Activated naive CD4-positive, alpha-beta T cell treated with anti-CD3 and anti-CD28 coated beads, Interleukin-2, amount 50 U/mL, for 24 hours (primary cell): ENCODE data around the gene WDR82.

Source experiments
- H3K27ac Mint-ChIP-seq: one replicate; pipeline ENCODE4 v1.8.0; 2021; ENCODE audit warnings: mild to moderate bottlenecking, mixed read lengths
- H3K27me3 Mint-ChIP-seq: one replicate; pipeline ENCODE4 v1.8.0; 2021; ENCODE audit warnings: mixed read lengths
- H3K36me3 Mint-ChIP-seq: one replicate; pipeline ENCODE4 v1.8.0; 2021; ENCODE audit warnings: mixed read lengths
- H3K4me1 Mint-ChIP-seq: one replicate; pipeline ENCODE4 v1.8.0; 2021; ENCODE audit warnings: mixed read lengths
- H3K4me3 Mint-ChIP-seq: one replicate; pipeline ENCODE4 v1.8.0; 2021; ENCODE audit warnings: mild to moderate bottlenecking, mixed read lengths
- H3K9me3 Mint-ChIP-seq: one replicate; pipeline ENCODE4 v1.8.0; 2021; ENCODE audit warnings: mixed read lengths

WDR82 gene, protein sequence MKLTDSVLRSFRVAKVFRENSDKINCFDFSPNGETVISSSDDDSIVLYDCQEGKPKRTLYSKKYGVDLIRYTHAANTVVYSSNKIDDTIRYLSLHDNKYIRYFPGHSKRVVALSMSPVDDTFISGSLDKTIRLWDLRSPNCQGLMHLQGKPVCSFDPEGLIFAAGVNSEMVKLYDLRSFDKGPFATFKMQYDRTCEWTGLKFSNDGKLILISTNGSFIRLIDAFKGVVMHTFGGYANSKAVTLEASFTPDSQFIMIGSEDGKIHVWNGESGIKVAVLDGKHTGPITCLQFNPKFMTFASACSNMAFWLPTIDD

DNA sequence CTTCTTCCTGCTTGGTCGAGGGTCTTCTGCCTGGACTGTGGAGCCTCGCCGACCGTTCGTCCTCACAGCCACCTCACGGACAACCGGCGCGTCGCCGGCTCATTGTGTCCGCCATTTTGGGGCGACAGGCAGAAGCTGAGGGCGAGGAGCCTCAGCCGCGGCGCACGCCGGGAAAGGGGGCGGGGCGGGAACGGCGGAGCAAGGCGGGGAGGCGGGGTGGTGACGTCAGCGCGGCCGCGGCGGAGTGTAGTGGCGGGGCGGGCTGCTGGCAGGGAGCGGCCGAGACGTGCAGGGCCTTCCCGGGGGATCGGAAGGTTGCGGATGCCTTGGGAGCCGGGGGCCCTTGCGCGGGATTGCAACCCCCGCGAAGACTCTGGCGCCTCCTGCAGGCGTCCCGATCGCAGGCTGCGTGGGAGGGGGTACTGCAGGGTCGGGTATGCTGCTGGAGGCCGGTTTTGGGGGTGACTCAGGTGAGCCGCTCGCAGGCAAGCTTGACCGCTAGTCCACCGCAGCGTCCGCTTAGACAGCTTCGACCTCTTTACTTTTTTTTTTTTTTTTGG lies at the start of gene WDR82:
Gene WDR82, minus strand, starts transcription at position 140 of the 560 bp plus-strand sequence. CDS start 288 bp downstream, outside the sequence.
- H3K27me3 Mint-ChIP-seq: no peaks in the 10 kb centered on the region
- H3K4me1 Mint-ChIP-seq: peaks cover 65% of the 10 kb centered on the region
- peak within 1 kb of the TSS; percentile 99 for H3K4me3 Mint-ChIP-seq
- peaks cover 18% of the 10 kb centered on the region for H3K36me3 Mint-ChIP-seq
- no peaks in the 10 kb centered on the region for H3K9me3 Mint-ChIP-seq
- H3K27ac Mint-ChIP-seq: peak within 1 kb of the TSS; percentile 99

GRCh38 chr3:52327486-52328290 lies 49.2 kb upstream of the WDR82 start:
- no peaks in the 10 kb centered on the region for H3K27me3 Mint-ChIP-seq
- no peak overlapping the region for H3K4me3 Mint-ChIP-seq
- H3K4me1 Mint-ChIP-seq: no peaks in the 10 kb centered on the region
- H3K36me3 Mint-ChIP-seq: no peaks in the 10 kb centered on the region
- no peak overlapping the region for H3K27ac Mint-ChIP-seq
- no peaks in the 10 kb centered on the region for H3K9me3 Mint-ChIP-seq

DNA sequence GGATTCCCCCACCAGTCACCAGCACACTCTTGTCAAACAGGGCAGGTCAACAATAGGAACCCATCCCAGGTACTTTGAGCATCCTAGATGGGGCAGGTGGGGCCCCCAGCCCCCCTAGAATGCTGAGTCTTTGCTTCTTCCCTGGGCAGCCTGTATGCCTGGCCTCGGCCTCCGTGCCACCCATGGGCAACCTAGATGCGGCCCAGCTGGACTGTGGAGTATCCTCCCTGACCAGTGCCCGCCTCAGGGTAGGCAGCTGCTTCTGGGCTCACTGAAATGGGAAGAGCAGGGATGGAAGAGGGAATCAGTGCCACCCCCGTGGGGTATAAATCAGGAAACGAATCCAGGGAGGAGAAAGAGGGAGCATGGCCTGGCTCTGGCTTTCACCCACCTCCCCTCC lies 48.5 kb upstream of the WDR82 start:
- H3K36me3 Mint-ChIP-seq: no peaks in the 10 kb centered on the region
- H3K4me1 Mint-ChIP-seq: no peaks in the 10 kb centered on the region
- no peaks in the 10 kb centered on the region for H3K9me3 Mint-ChIP-seq
- no peak overlapping the region for H3K27ac Mint-ChIP-seq
- H3K4me3 Mint-ChIP-seq: no peak overlapping the region
- H3K27me3 Mint-ChIP-seq: no peaks in the 10 kb centered on the region

DNA sequence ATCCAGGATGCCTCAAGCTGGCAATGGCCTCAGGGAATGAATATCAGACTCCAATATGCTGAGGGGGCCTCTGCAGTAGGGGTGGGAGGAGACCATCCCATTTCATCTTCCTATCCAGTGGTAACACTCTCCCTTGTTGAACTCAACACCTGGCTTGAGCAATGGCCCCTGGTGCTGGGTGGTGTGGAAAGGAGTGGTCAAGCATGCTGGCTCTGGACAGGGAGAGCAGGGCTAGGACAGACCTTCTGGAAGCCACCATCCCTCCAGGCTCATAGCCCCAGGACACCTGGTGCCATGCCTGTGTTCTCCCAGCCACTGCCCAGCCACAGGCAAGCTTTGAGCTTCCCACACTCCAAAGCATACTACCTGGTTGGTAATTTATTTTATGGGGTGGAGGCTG lies 47.2 kb upstream of the WDR82 start:
- Mint-ChIP-seq H3K4me1 (no peaks in the 10 kb centered on the region), H3K36me3 (no peaks in the 10 kb centered on the region), H3K27ac (no peak overlapping the region), H3K4me3 (no peak overlapping the region), H3K27me3 (no peaks in the 10 kb centered on the region), H3K9me3 (no peaks in the 10 kb centered on the region)

GRCh38 chr3:52324676-52325075 lies 46.2 kb upstream of the WDR82 start:
- Mint-ChIP-seq H3K4me1 (no peaks in the 10 kb centered on the region), H3K9me3 (no peaks in the 10 kb centered on the region), H3K27me3 (no peaks in the 10 kb centered on the region), H3K27ac (no peak overlapping the region), H3K4me3 (no peak overlapping the region), H3K36me3 (no peaks in the 10 kb centered on the region)

DNA sequence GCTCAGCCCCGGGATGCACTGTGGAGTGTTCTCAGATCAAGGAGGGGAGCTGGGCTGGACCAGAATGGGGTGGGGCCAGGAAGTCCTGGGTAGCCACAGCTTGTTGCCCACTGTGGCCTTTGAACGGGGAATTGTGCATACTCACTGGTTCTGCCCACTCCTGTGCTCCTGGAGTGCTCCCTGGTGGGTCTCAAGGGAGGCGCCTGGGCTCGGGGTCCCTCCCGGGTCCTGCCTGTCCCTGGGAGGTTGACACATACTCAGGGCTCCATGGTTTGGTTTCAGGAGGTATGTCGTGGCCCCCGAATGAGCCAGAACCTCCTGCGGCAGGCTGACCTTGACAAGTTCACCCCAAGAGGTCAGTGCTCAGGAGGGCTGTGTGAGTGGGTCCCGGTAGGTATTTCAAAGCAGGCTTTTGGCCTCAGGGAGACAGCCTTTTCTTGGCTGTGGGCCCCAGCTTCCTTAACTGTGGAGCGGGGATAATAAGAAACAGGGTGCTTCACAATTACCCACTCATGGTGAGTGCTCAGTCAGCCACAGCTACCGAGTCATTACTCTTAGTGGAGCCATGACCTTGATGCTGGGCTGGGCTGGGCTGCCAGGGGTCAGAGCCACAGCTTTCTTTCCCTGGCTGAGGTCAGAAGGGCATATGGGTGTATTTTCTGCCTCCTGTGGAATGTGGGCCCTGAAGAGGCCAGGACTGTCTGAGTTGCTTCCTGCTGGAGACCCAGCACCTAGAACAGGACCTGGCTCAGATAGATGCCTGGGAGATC lies 45.3 kb upstream of the WDR82 start:
- H3K36me3 Mint-ChIP-seq: no peaks in the 10 kb centered on the region
- no peaks in the 10 kb centered on the region for H3K4me1 Mint-ChIP-seq
- no peak overlapping the region for H3K4me3 Mint-ChIP-seq
- no peak overlapping the region for H3K27ac Mint-ChIP-seq
- H3K9me3 Mint-ChIP-seq: no peaks in the 10 kb centered on the region
- H3K27me3 Mint-ChIP-seq: no peaks in the 10 kb centered on the region

DNA sequence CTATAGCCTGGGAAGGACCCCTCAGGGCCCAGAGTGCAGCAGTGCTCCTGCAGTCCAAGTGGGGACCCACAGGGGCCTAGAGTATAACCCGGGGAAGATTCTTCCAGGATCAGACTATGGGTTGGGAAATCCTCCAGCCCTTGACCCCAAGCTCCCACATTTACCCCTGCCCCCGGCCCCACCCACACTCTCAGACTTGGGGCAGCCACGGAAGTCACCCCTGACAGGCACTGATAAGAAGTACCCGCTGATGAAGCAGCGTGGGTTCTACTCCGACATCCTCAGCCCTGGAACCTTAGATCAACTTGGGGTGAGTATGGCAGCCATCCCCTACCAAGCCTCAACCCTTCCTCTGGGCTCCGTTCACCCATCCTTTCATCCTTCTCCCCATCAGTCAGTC lies 44.0 kb upstream of the WDR82 start:
- H3K9me3 Mint-ChIP-seq: no peaks in the 10 kb centered on the region
- no peak overlapping the region for H3K27ac Mint-ChIP-seq
- H3K27me3 Mint-ChIP-seq: no peaks in the 10 kb centered on the region
- peaks cover 5% of the 10 kb centered on the region for H3K4me1 Mint-ChIP-seq
- no peak overlapping the region for H3K4me3 Mint-ChIP-seq
- no peaks in the 10 kb centered on the region for H3K36me3 Mint-ChIP-seq

- H3K27ac Mint-ChIP-seq: no peak overlapping the region
- H3K36me3 Mint-ChIP-seq: no peaks in the 10 kb centered on the region
- no peaks in the 10 kb centered on the region for H3K9me3 Mint-ChIP-seq
- H3K4me1 Mint-ChIP-seq: peaks cover 13% of the 10 kb centered on the region
- no peaks in the 10 kb centered on the region for H3K27me3 Mint-ChIP-seq
- H3K4me3 Mint-ChIP-seq: no peak overlapping the region
Measured at GRCh38 chr3:52321481-52321880, 43.0 kb upstream of the WDR82 start.

GRCh38 chr3:52319921-52320595 lies 41.6 kb upstream of the WDR82 start:
- no peak overlapping the region for H3K4me3 Mint-ChIP-seq
- H3K9me3 Mint-ChIP-seq: no peaks in the 10 kb centered on the region
- no peaks in the 10 kb centered on the region for H3K27me3 Mint-ChIP-seq
- no peak overlapping the region for H3K27ac Mint-ChIP-seq
- peaks cover 15% of the 10 kb centered on the region for H3K4me1 Mint-ChIP-seq
- no peaks in the 10 kb centered on the region for H3K36me3 Mint-ChIP-seq

- H3K27me3 Mint-ChIP-seq: no peaks in the 10 kb centered on the region
- peaks cover 15% of the 10 kb centered on the region for H3K4me1 Mint-ChIP-seq
Measured at GRCh38 chr3:52318186-52318816, 39.9 kb upstream of the WDR82 start.

GRCh38 chr3:52317208-52318000 lies 39.0 kb upstream of the WDR82 start:
- peak overlapping the region; percentile 62 for H3K27ac Mint-ChIP-seq
- peaks cover 15% of the 10 kb centered on the region for H3K4me1 Mint-ChIP-seq
- H3K36me3 Mint-ChIP-seq: no peaks in the 10 kb centered on the region
- H3K27me3 Mint-ChIP-seq: no peaks in the 10 kb centered on the region
- peak overlapping the region; percentile 79 for H3K4me3 Mint-ChIP-seq
- H3K9me3 Mint-ChIP-seq: no peaks in the 10 kb centered on the region

More at GRCh38 chr3:52318186-52318816, 39.9 kb upstream of the WDR82 start:
- Mint-ChIP-seq H3K36me3 (no peaks in the 10 kb centered on the region), H3K9me3 (no peaks in the 10 kb centered on the region), H3K27ac (no peak overlapping the region), H3K4me3 (no peak overlapping the region)

- Mint-ChIP-seq H3K36me3 (no peaks in the 10 kb centered on the region), H3K9me3 (no peaks in the 10 kb centered on the region), H3K27me3 (no peaks in the 10 kb centered on the region), H3K4me1 (peaks cover 16% of the 10 kb centered on the region), H3K27ac (peak within 1 kb of the TSS; percentile 72), H3K4me3 (peak within 1 kb of the TSS; percentile 66)
Measured at GRCh38 chr3:52315977-52316764, 37.7 kb upstream of the WDR82 start, which contains the start of gene DNAH1. TSS of gene DNAH1 (plus strand) at chr3:52316319. CDS start at chr3:52322443, 6,124 bp downstream.

GRCh38 chr3:52315006-52315405 lies 36.6 kb upstream of the WDR82 start:
- Mint-ChIP-seq H3K27me3 (no peaks in the 10 kb centered on the region), H3K27ac (no peak overlapping the region), H3K4me3 (no peak overlapping the region), H3K4me1 (peaks cover 20% of the 10 kb centered on the region), H3K36me3 (no peaks in the 10 kb centered on the region), H3K9me3 (no peaks in the 10 kb centered on the region)
